Right renal cortex interstitium (tissue), 3 donors: ENCODE data around the gene RDH12. TPM values are rescaled to one million over a fixed set of nuclear protein-coding genes. Genes with fewer than 3 reads are reported as not detected.

Source experiments
- polyA plus RNA-seq, 3 donors: library from polyadenylated mRNA; unstranded; fragments of 120-200 nt; gene quantifications; one replicate each; pipeline ENCODE4 v1.2.1, GENCODE V29; 2013; ENCODE audit not compliant: insufficient read length in 3 of 3

The RDH12 gene
- polyA plus RNA-seq, 3 donors: 0.26 to 0.38 (median 0.31) TPM

Other genes starting within 250 kb of the RDH12 start
- gene TMEM229B, start 213.2 kb upstream of the RDH12 start, polyA plus RNA-seq: 1 to 10 TPM; 2.6 to 3.4 (median 3.0) TPM
- 10 to 100 TPM; 37.5 to 44.3 (median 40.1) TPM for gene PLEKHH1, start 168.6 kb upstream of the RDH12 start, polyA plus RNA-seq
- gene PIGH, start 101.6 kb upstream of the RDH12 start, polyA plus RNA-seq: 10 to 100 TPM; 44.7 to 48.9 (median 44.9) TPM
- 10 to 100 TPM in 2 of 3 donors, 1 to 10 TPM in 1; 9.5 to 13.8 (median 11.9) TPM for gene ARG2, start 82.0 kb upstream of the RDH12 start, polyA plus RNA-seq
- gene VTI1B, start 27.3 kb upstream of the RDH12 start, polyA plus RNA-seq: 100 to 1,000 TPM; 126 to 131 (median 128) TPM
- gene RDH11, start 6.1 kb upstream of the RDH12 start, polyA plus RNA-seq: 100 to 1,000 TPM; 123 to 131 (median 125) TPM
- 10 to 100 TPM; 15.4 to 15.7 (median 15.5) TPM for gene ZFYVE26, start 114.7 kb downstream of the RDH12 start, polyA plus RNA-seq
- gene RAD51B, start 117.9 kb downstream of the RDH12 start, polyA plus RNA-seq: 10 to 100 TPM; 11.3 to 11.9 (median 11.6) TPM